B cell (primary cell): ENCODE measurements around the gene AOAH.

Source experiments
- EZH2 ChIP-seq: IDR thresholded peaks from 2 replicates; pipeline ENCODE4 v1.6.1; 2012; ENCODE audit warnings: borderline replicate concordance, low read depth, mild to moderate bottlenecking, moderate library complexity, low read length; ENCODE audit not compliant: insufficient read depth, poor library complexity, severe bottlenecking
- TF ChIP-seq, protein P1 (sequence below): fragments of 200-600 bp; IDR thresholded peaks from one replicate; pipeline ENCODE4 v1.8.0; 2022; ENCODE audit warnings: antibody characterized with exemption, mild to moderate bottlenecking

DNA sequence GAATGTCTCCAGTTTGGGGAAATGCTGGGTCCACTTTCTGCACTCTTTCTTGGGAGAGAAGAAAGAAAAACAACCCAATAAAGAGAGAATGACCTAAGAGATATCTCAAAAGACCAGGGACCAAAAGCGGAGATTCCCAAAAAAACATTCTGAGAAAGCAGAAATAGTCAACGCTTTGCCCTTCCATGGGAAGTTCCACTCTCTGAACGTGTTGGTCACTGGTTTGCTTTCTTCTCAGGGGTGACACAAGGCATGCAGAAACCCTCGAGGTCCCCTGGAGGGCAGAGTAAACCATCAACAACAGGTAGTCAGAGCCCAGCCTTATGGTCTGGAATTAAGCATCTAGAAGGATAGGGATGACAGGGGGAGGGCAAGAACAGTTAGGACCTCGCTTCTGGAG is 26.2 kb upstream of the AOAH start:
- TF ChIP-seq, protein P1, sequence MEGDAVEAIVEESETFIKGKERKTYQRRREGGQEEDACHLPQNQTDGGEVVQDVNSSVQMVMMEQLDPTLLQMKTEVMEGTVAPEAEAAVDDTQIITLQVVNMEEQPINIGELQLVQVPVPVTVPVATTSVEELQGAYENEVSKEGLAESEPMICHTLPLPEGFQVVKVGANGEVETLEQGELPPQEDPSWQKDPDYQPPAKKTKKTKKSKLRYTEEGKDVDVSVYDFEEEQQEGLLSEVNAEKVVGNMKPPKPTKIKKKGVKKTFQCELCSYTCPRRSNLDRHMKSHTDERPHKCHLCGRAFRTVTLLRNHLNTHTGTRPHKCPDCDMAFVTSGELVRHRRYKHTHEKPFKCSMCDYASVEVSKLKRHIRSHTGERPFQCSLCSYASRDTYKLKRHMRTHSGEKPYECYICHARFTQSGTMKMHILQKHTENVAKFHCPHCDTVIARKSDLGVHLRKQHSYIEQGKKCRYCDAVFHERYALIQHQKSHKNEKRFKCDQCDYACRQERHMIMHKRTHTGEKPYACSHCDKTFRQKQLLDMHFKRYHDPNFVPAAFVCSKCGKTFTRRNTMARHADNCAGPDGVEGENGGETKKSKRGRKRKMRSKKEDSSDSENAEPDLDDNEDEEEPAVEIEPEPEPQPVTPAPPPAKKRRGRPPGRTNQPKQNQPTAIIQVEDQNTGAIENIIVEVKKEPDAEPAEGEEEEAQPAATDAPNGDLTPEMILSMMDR, result no peak
- TF ChIP-seq EZH2, result no peak
